Measurements from ENCODE around the gene ACOX2. TPM values are rescaled to one million over a fixed set of nuclear protein-coding genes. Genes with fewer than 3 reads are reported as not detected.

ACOX2 gene
- total RNA-seq, 2 donors from 2014 or later: 20.8 to 22.2 TPM

- Histone ChIP-seq H3K4me3 (no peak overlapping the region), H3K4me1 (ENCODE audit: control insufficient read depth in 1 of 2, low read depth in 2 of 2) (no peaks in the 10 kb centered on the region), H3K9me3 (peaks cover 2% of the 10 kb centered on the region), H3K27ac (no peak overlapping the region), H3K27me3 (replicated peaks; ENCODE audit: insufficient read depth) (no peaks in the 10 kb centered on the region), H3K36me3 (no peaks in the 10 kb centered on the region)
- DNase-seq (ENCODE audit: low spot score) (no peak), ATAC-seq (ENCODE audit: insufficient number of reproducible peaks, low FRiP score, low read depth) (no peak)
- TF ChIP-seq, protein P1, sequence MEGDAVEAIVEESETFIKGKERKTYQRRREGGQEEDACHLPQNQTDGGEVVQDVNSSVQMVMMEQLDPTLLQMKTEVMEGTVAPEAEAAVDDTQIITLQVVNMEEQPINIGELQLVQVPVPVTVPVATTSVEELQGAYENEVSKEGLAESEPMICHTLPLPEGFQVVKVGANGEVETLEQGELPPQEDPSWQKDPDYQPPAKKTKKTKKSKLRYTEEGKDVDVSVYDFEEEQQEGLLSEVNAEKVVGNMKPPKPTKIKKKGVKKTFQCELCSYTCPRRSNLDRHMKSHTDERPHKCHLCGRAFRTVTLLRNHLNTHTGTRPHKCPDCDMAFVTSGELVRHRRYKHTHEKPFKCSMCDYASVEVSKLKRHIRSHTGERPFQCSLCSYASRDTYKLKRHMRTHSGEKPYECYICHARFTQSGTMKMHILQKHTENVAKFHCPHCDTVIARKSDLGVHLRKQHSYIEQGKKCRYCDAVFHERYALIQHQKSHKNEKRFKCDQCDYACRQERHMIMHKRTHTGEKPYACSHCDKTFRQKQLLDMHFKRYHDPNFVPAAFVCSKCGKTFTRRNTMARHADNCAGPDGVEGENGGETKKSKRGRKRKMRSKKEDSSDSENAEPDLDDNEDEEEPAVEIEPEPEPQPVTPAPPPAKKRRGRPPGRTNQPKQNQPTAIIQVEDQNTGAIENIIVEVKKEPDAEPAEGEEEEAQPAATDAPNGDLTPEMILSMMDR (IDR thresholded peaks at IDR 0.05): no peak
Measured at GRCh38 chr3:58556761-58557221, 19.8 kb upstream of the ACOX2 start.

DNA sequence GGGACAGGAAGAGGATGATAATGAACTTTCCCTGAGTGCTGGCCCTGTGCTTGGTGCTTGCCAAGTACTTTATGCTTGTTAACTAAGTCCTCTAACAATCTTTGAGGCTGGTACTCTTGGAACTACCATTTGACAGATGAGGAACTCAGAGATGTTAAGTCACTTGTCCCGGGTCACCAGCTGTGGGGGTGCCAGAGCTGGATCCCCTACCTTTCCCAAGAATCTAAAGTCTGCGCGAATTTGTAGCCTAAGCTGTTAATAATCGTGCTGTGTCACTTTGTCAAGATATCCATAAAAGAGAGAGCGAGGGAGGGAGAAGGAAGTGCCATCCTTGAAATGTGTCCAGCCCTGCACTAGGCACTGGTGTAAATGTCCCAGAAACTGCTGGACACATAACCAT is 19.0 kb upstream of the ACOX2 start:
- TF ChIP-seq, protein P1 (IDR thresholded peaks at IDR 0.05): no peak
- H3K4me1 ChIP-seq (ENCODE audit: control insufficient read depth in 1 of 2, low read depth in 2 of 2): no peaks in the 10 kb centered on the region
- ATAC-seq (ENCODE audit: insufficient number of reproducible peaks, low FRiP score, low read depth) (no peak), DNase-seq (ENCODE audit: low spot score) (no peak)
- no peak overlapping the region for H3K27ac ChIP-seq
- H3K36me3 ChIP-seq: no peaks in the 10 kb centered on the region
- no peaks in the 10 kb centered on the region for H3K27me3 ChIP-seq (replicated peaks; ENCODE audit: insufficient read depth)
- H3K4me3 ChIP-seq: no peak overlapping the region
- H3K9me3 ChIP-seq: peaks cover 9% of the 10 kb centered on the region

GRCh38 chr3:58555203-58555602 is 18.2 kb upstream of the ACOX2 start:
- H3K36me3 ChIP-seq: no peaks in the 10 kb centered on the region
- H3K27ac ChIP-seq: no peak overlapping the region
- no peaks in the 10 kb centered on the region for H3K27me3 ChIP-seq (replicated peaks; ENCODE audit: insufficient read depth)
- no peaks in the 10 kb centered on the region for H3K4me1 ChIP-seq (ENCODE audit: control insufficient read depth in 1 of 2, low read depth in 2 of 2)
- H3K9me3 ChIP-seq: peaks cover 9% of the 10 kb centered on the region
- DNase-seq (ENCODE audit: low spot score): no peak
- no peak overlapping the region for H3K4me3 ChIP-seq
- ATAC-seq (ENCODE audit: insufficient number of reproducible peaks, low FRiP score, low read depth): no peak
- TF ChIP-seq, protein P1 (IDR thresholded peaks at IDR 0.05): no peak

DNA sequence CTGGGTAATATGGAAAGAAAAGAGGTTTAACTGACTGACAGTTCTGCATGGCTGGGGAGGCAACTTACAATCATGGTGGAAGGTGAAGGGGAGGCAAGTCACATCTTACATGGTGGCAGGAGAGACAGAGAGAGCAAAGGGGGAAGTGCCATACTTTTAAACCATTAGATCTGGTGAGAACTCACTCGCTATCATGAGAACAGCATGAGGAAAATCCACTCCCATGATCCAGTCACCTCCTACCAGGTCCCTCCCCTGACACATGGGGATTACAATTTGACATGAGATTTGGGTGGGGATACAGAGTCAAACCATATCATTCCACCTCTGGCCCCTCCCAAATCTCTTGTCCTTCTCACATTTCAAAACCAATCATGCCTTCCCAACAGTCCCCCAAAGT is 16.0 kb upstream of the ACOX2 start:
- DNase-seq (ENCODE audit: low spot score): no peak
- Histone ChIP-seq H3K9me3 (peaks cover 9% of the 10 kb centered on the region), H3K4me1 (ENCODE audit: control insufficient read depth in 1 of 2, low read depth in 2 of 2) (no peaks in the 10 kb centered on the region), H3K27me3 (replicated peaks; ENCODE audit: insufficient read depth) (no peaks in the 10 kb centered on the region), H3K4me3 (no peak overlapping the region), H3K36me3 (no peaks in the 10 kb centered on the region), H3K27ac (no peak overlapping the region)
- TF ChIP-seq, protein P1 (IDR thresholded peaks at IDR 0.05): no peak
- ATAC-seq (ENCODE audit: insufficient number of reproducible peaks, low FRiP score, low read depth): no peak

DNA sequence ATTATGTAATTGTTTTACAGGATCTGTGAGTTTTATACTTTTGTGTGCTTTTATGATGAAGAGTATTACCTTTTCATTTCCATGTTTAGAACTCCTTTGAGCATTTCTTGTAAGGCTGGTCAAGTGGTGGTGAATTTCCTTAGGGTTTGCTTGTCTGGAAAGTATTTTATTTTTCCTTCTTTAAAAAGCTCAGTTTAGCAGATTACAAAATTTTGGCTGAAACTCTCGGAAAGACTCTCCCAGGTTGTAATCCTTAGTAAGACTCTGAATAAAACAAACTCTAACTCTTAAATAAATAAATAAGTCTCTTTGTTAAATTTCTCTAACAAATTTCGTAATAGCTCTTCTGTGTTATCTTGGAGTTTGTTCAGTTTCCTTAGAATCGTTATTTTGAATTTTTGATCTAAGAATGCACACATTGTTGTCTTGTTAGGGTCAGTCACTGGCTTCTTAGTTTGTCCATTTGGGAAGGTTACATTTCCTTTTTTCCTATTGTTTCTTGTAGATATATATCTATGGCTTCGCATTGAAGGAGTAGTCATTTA is 14.7 kb upstream of the ACOX2 start:
- Histone ChIP-seq H3K4me1 (ENCODE audit: control insufficient read depth in 1 of 2, low read depth in 2 of 2) (no peaks in the 10 kb centered on the region), H3K27me3 (replicated peaks; ENCODE audit: insufficient read depth) (no peaks in the 10 kb centered on the region), H3K36me3 (no peaks in the 10 kb centered on the region), H3K4me3 (no peak overlapping the region), H3K9me3 (peaks cover 9% of the 10 kb centered on the region), H3K27ac (no peak overlapping the region)
- DNase-seq (ENCODE audit: low spot score): no peak
- no peak for ATAC-seq (ENCODE audit: insufficient number of reproducible peaks, low FRiP score, low read depth)
- TF ChIP-seq, protein P1 (IDR thresholded peaks at IDR 0.05): no peak
